Caco-2 (cell line): ENCODE data around the gene LDHD. TPM values are rescaled to one million over a fixed set of nuclear protein-coding genes. Genes with fewer than 3 reads are reported as not detected.

Source experiments
- BruUV-seq: library from RNA; stranded (reverse); fragments of 400-500 nt; replicated peaks from 2 replicates; lab custom pipeline; 2021; lab: Mats Ljungman, UMichigan
- CTCF ChIA-PET: fragments of 300-600 bp; sonication (Branson Sonifier 250); formaldehyde crosslinking; loops from one replicate; lab custom pipeline; 2022; ENCODE audit warnings: antibody characterized with exemption; lab: Charles Lee
- POLR2A ChIA-PET: fragments of 300-600 bp; sonication (Branson Sonifier 250); formaldehyde crosslinking; loops from one replicate; lab custom pipeline; 2022; ENCODE audit warnings: antibody characterized with exemption; lab: Charles Lee
- DNase-seq, 2 experiments: peaks; one replicate each; pipeline versions ENCODE4 v3.0.0 to v3.0.0-alpha.2; 2020 to 2022
- H3K27me3 ChIP-seq: replicated peaks from 2 replicates; pipeline ENCODE4 v1.6.0; 2011; ENCODE audit warnings: low read length; ENCODE audit not compliant: control insufficient read depth, insufficient read depth
- H3K36me3 ChIP-seq: 2 replicates; pipeline ENCODE4 v1.5.1; 2011; ENCODE audit warnings: low read length; ENCODE audit not compliant: control insufficient read depth, insufficient read depth
- H3K4me1 ChIP-seq: fragments of 250-450 bp; sonication (Bioruptor Pico); 2 replicates; pipeline ENCODE4 v1.5.1; 2020; ENCODE audit warnings: mild to moderate bottlenecking
- H3K4me3 ChIP-seq: 2 replicates; pipeline ENCODE4 v1.5.1; 2011; ENCODE audit warnings: low read depth, mild to moderate bottlenecking, control low read depth, low read length
- H3K9me3 ChIP-seq: fragments of 250-450 bp; sonication (Bioruptor Pico); 2 replicates; pipeline ENCODE4 v1.5.1; 2020; ENCODE audit warnings: mild to moderate bottlenecking, moderate library complexity
- H3K27ac Mint-ChIP-seq: one replicate; pipeline ENCODE4 v1.8.0; 2022; ENCODE audit warnings: mixed read lengths; ENCODE audit not compliant: unreplicated experiment
- H3K27me3 Mint-ChIP-seq: one replicate; pipeline ENCODE4 v1.8.0; 2022; ENCODE audit warnings: mixed read lengths; ENCODE audit not compliant: insufficient read depth, unreplicated experiment
- H3K36me3 Mint-ChIP-seq: one replicate; pipeline ENCODE4 v1.8.0; 2022; ENCODE audit warnings: mild to moderate bottlenecking, mixed read lengths; ENCODE audit not compliant: insufficient read depth, unreplicated experiment
- H3K4me1 Mint-ChIP-seq: one replicate; pipeline ENCODE4 v1.8.0; 2022; ENCODE audit warnings: low read depth, mixed read lengths; ENCODE audit not compliant: unreplicated experiment
- H3K4me3 Mint-ChIP-seq: one replicate; pipeline ENCODE4 v1.8.0; 2022; ENCODE audit warnings: mild to moderate bottlenecking, moderate library complexity, mixed read lengths; ENCODE audit not compliant: unreplicated experiment
- H3K9me3 Mint-ChIP-seq: one replicate; pipeline ENCODE4 v1.8.0; 2022; ENCODE audit warnings: mixed read lengths; ENCODE audit not compliant: unreplicated experiment
- CTCF ChIP-seq, 2 experiments: fragments of 200-600 bp in 1 of 2; IDR thresholded peaks; 1 replicate in 1 of 2; 2 replicates in 1 of 2; pipeline versions ENCODE4 v1.5.1 to v1.8.0; 2011 to 2022; ENCODE audit warnings: antibody characterized with exemption in 1 of 2, control low read depth in 1 of 2, inconsistent platforms in 1 of 2, low read depth in 1 of 2, low read length in 1 of 2, mild to moderate bottlenecking in 1 of 2, moderate library complexity in 1 of 2; ENCODE audit not compliant: insufficient read depth in 1 of 2, severe bottlenecking in 1 of 2, unreplicated experiment in 1 of 2
- intact Hi-C: fragments of 100-400 bp; cut with micrococcal nuclease; formaldehyde crosslinking; loops from one replicate; pipeline ENCODE4 v1.10.0; 2022; ENCODE audit not compliant: unreplicated experiment
- total RNA-seq: library from RNA; stranded (reverse); gene quantifications from 2 replicates; pipeline ENCODE4 v1.2.3, GENCODE V29; 2022

Gene LDHD
- total RNA-seq, 1 experiment from 2014 or later: 4.1 TPM

- BruUV-seq: no TSS peak
- Histone ChIP-seq H3K9me3 (peaks cover 19% of the 10 kb centered on the region), H3K4me3 (no peak overlapping the region), H3K36me3 (no peaks in the 10 kb centered on the region; the same call in 1 of the 2 replicates), H3K27me3 (no peaks in the 10 kb centered on the region), H3K4me1 (no peaks in the 10 kb centered on the region)
- CTCF ChIA-PET: no interaction called here
- Mint-ChIP-seq H3K27ac (no peak overlapping the region), H3K36me3 (peaks cover 56% of the 10 kb centered on the region), H3K9me3 (peaks cover 41% of the 10 kb centered on the region), H3K4me3 (no peak overlapping the region), H3K4me1 (no peaks in the 10 kb centered on the region), H3K27me3 (no peaks in the 10 kb centered on the region)
- intact Hi-C loops: no loop called here
- TF ChIP-seq CTCF (IDR thresholded peaks at IDR 0.05; ENCODE audit: insufficient read depth in 1 of 2, low read depth in 1 of 2, low read length in 1 of 2, severe bottlenecking in 1 of 2, unreplicated experiment in 1 of 2): no peak
- no peak for DNase-seq
- POLR2A ChIA-PET: no interaction called here
These were observed 35.2 kb upstream of the LDHD start for GRCh38 chr16:75151798-75152197.

- intact Hi-C loops: loop anchor here (1.0 kb wide), 1 partner anchor 20 kb away; no protein-coding TSS in a partner anchor
- no TSS peak for BruUV-seq
These were observed 32.0 kb upstream of the LDHD start, which contains the start of gene ZFP1 for GRCh38 chr16:75148311-75149195. Gene ZFP1 (plus strand): TSS chr16:75148524. CDS start chr16:75152952, 4,428 bp downstream.

More at GRCh38 chr16:75148311-75149195, 32.0 kb upstream of the LDHD start, which contains the start of gene ZFP1:
- H3K27me3 ChIP-seq: no peaks in the 10 kb centered on the region
- ChIA-PET POLR2A (interaction anchor here (0.7 kb wide), 1 partner anchor 78 kb away, joined by 3 read pairs; no protein-coding TSS in a partner anchor), CTCF (no interaction called here)
- H3K27ac Mint-ChIP-seq: peak within 1 kb of the TSS; percentile 78
- H3K27me3 Mint-ChIP-seq: no peaks in the 10 kb centered on the region
- H3K4me1 Mint-ChIP-seq: no peaks in the 10 kb centered on the region
- peak within 1 kb of the TSS; percentile 77 for H3K4me3 ChIP-seq
- DNase-seq: peak; percentile 97 to 98
- H3K4me3 Mint-ChIP-seq: peak within 1 kb of the TSS; percentile 87
- H3K36me3 Mint-ChIP-seq: peaks cover 36% of the 10 kb centered on the region
- peaks cover 16% of the 10 kb centered on the region for H3K9me3 ChIP-seq
- peaks cover 31% of the 10 kb centered on the region for H3K9me3 Mint-ChIP-seq
- no peaks in the 10 kb centered on the region for H3K36me3 ChIP-seq
- H3K4me1 ChIP-seq: no peaks in the 10 kb centered on the region
- no peak for TF ChIP-seq CTCF (IDR thresholded peaks at IDR 0.05; ENCODE audit: insufficient read depth in 1 of 2, low read depth in 1 of 2, low read length in 1 of 2, severe bottlenecking in 1 of 2, unreplicated experiment in 1 of 2)
